Heart left ventricle (tissue), 16 donors: ENCODE results near the gene MYO5A. TPM values are rescaled to one million over a fixed set of nuclear protein-coding genes. Genes with fewer than 3 reads are reported as not detected.

Experiments
- ATAC-seq, 4 donors: fragments of 200-7000 bp; cut with Tn5 transposase; one replicate each; pipeline ENCODE4 v1.9.1; 2020 to 2022; ENCODE audit warnings: moderate library complexity in 4 of 4, mild to moderate bottlenecking in 3 of 4, moderate number of reproducible peaks in 1 of 4
- DNase-seq, 5 donors: peaks; one replicate each; pipeline ENCODE4 v3.0.0-alpha.2; 2020
- H3K27ac ChIP-seq, 12 donors: fragments of 200-600 bp; sonication (generic) in 4 of 12; one replicate each; pipeline versions ENCODE4 v1.5.0 to v1.8.0; 2016 to 2022; ENCODE audit warnings: mild to moderate bottlenecking in 2 of 12
- H3K27me3 ChIP-seq, 9 donors: fragments of 200-600 bp; sonication (generic) in 2 of 9; one replicate each; pipeline versions ENCODE4 v1.5.1 to v1.8.0; 2016 to 2022; ENCODE audit warnings: mild to moderate bottlenecking in 3 of 9
- H3K36me3 ChIP-seq, 9 donors: fragments of 200-600 bp; sonication (generic) in 2 of 9; one replicate each; pipeline versions ENCODE4 v1.5.0 to v1.8.0; 2018 to 2022; ENCODE audit warnings: mild to moderate bottlenecking in 2 of 9
- H3K4me1 ChIP-seq, 12 donors: fragments of 200-600 bp; sonication (generic) in 4 of 12; one replicate each; pipeline versions ENCODE4 v1.5.0 to v1.8.0; 2016 to 2022; ENCODE audit warnings: mild to moderate bottlenecking in 3 of 12
- H3K4me3 ChIP-seq, 12 donors: fragments of 200-600 bp; sonication (generic) in 4 of 12; one replicate each; pipeline versions ENCODE4 v1.5.0 to v1.8.0; 2017 to 2022; ENCODE audit warnings: mild to moderate bottlenecking in 9 of 12, moderate library complexity in 4 of 12
- H3K9me3 ChIP-seq, 12 donors: fragments of 200-600 bp; sonication (generic) in 4 of 12; one replicate each; pipeline versions ENCODE4 v1.5.0 to v1.8.0; 2016 to 2022; ENCODE audit warnings: mild to moderate bottlenecking in 1 of 12
- CTCF ChIP-seq, 12 donors: fragments of 200-600 bp; sonication (generic) in 4 of 12; IDR thresholded peaks; one replicate each; pipeline versions ENCODE4 v1.5.0 to v1.8.0; 2018 to 2022; ENCODE audit warnings: antibody characterized with exemption in 12 of 12, mild to moderate bottlenecking in 5 of 12
- POLR2A ChIP-seq, 2 donors: fragments of 450-650 bp; IDR thresholded peaks; one replicate each; pipeline ENCODE4 v1.6.1; 2017; ENCODE audit warnings: antibody characterized with exemption in 2 of 2, mild to moderate bottlenecking in 2 of 2, moderate library complexity in 2 of 2
- WGBS, 4 donors: extraction: QIAGEN DNeasy Blood & Tissue Kit in 2 of 4; methylation state at CpG; one replicate each; pipeline versions ENCODE4 v1.1.5 to v1.1.7; 2013 to 2018; 5-methylcytosine and 5-hydroxymethylcytosine counted together
- intact Hi-C, 10 donors: fragments of 100-400 bp; cut with DNase I; formaldehyde crosslinking; loops; one replicate each; pipeline versions ENCODE4 v1.11.1 to v1.14.2; 2022
- polyA plus RNA-seq, 2 donors: library from polyadenylated mRNA; stranded (reverse); fragments of 200-250 nt; gene quantifications; one replicate each; pipeline ENCODE4 v1.2.3, GENCODE V29; 2013
- total RNA-seq, 9 donors: library from RNA; depleted of rRNA in 2 of 9; stranded (reverse); fragments of >200 nt in 2 of 9; fragmentation: NEBNext Ultra II Directional in 3 of 9; extraction: Animal tissue kit (Norgen Biotek cat#: 25700) in 3 of 9; gene quantifications; one replicate each; pipeline versions ENCODE4 v1.1.0 to v1.2.4, GENCODE V29; 2016 to 2023
- donor health status: ischemic (EF 13 %, LVEDD 7.1; RV severe dilation, severe dysfunction).
- donor health status: healthy with polysubstance abuse.
- donor health status: DM: no; HTN: yes; CAD: no.
- donor health status: DM: no; HTN: no; CAD: no.
- donor health status: ischemic (EF 25% LVEDD 6.9; RV normal size, moderate dysfunction).
- donor health status: ischemic (EF 25% LVEDD 5.7; RV mildly dilated, moderate dysfunction).
- donor health status: healthy.
- donor health status: DM: yes; HTN: yes; CAD: no.
- donor health status: ischemic (EF 35%, LVEDD 5.7; RV mildly dilated, moderate dysfunction).
- donor health status: nonischemic (EF 11% LVEDD 7.7; RV severe dilation, severe dysfunction).
- donor health status: DM: yes; HTN: yes; CAD: no.
- donor health status: PGD.
- donor health status: ischemic (EF 29% LVEDD 5.4; RV normal size, mild dysfunction).
- donor health status: nonischemic (EF 23%, LVEDD 6.1; RV moderate dilation, normal function).

MYO5A gene
- total and polyA plus RNA-seq, 11 donors: 3.2 to 29.6 (median 6.9) TPM

GRCh38 chr15:52466716-52467115 is 62.0 kb downstream of the MYO5A start:
- WGBS, 4 donors: 89 to 97% (median 95%) methylated on average over 2 of the region's 2 CpGs
- no peaks in the 10 kb centered on the region for H3K27me3 ChIP-seq
- H3K27ac ChIP-seq: no peak overlapping the region
- no peaks in the 10 kb centered on the region for H3K36me3 ChIP-seq
- no peak overlapping the region for H3K4me3 ChIP-seq
- no peak for DNase-seq
- H3K9me3 ChIP-seq: peaks cover 0 to 19% (median 0%) of the 10 kb centered on the region in 12 donors
- TF ChIP-seq CTCF (IDR thresholded peaks at IDR 0.05): no peak
- TF ChIP-seq POLR2A (IDR thresholded peaks at IDR 0.05): no peak
- intact Hi-C loops: loop anchor here in 2 of 10 donors (10.0 kb wide), 1 partner anchor 132 kb away; no protein-coding TSS in a partner anchor
- H3K4me1 ChIP-seq: peaks cover 0 to 42% (median 8%) of the 10 kb centered on the region in 12 donors
- no peak for ATAC-seq

- no peaks in the 10 kb centered on the region for H3K36me3 ChIP-seq
- H3K4me1 ChIP-seq: peaks cover 0 to 42% (median 8%) of the 10 kb centered on the region in 12 donors
- H3K27ac ChIP-seq: peak overlapping the region in 1 of 12 donors; percentile 12
- DNase-seq (peak; percentile 38 to 66 (median 48)), ATAC-seq (peak; percentile 18 to 89 (median 79))
- H3K27me3 ChIP-seq: no peaks in the 10 kb centered on the region
- TF ChIP-seq POLR2A (IDR thresholded peaks at IDR 0.05): no peak
- no peak for TF ChIP-seq CTCF (IDR thresholded peaks at IDR 0.05)
- no peak overlapping the region for H3K4me3 ChIP-seq
- peaks cover 0 to 19% (median 0%) of the 10 kb centered on the region in 12 donors for H3K9me3 ChIP-seq
- 67 to 80% (median 75%) methylated on average over 1 to 2 of the region's 2 CpGs for WGBS, 4 donors
- intact Hi-C loops: loop anchor here in 2 of 10 donors (10.0 kb wide), 1 partner anchor 131 kb away; no protein-coding TSS in a partner anchor
Observed at GRCh38 chr15:52466134-52466701, 62.5 kb downstream of the MYO5A start.

- no peaks in the 10 kb centered on the region for H3K27me3 ChIP-seq
- no peaks in the 10 kb centered on the region for H3K36me3 ChIP-seq
- DNase-seq (no peak), ATAC-seq (peak in 2 of 4 donors; percentile 28 to 35)
- peaks cover 0 to 42% (median 8%) of the 10 kb centered on the region in 12 donors for H3K4me1 ChIP-seq
- peaks cover 0 to 19% (median 0%) of the 10 kb centered on the region in 12 donors for H3K9me3 ChIP-seq
- no peak for TF ChIP-seq POLR2A (IDR thresholded peaks at IDR 0.05)
- no peak for TF ChIP-seq CTCF (IDR thresholded peaks at IDR 0.05)
- intact Hi-C loops: loop anchor here in 2 of 10 donors (10.0 kb wide), 1 partner anchor 130 kb away; no protein-coding TSS in a partner anchor
- no peak overlapping the region for H3K4me3 ChIP-seq
- H3K27ac ChIP-seq: peak overlapping the region in 1 of 12 donors; percentile 53
- 67 to 83% (median 73%) methylated on average over 3 of the region's 3 CpGs for WGBS, 4 donors
Observed at GRCh38 chr15:52464478-52464877, 64.2 kb downstream of the MYO5A start.

- WGBS, 4 donors: 86 to 96% (median 92%) methylated on average over 3 of the region's 3 CpGs
- Histone ChIP-seq H3K27ac (peak overlapping the region in 1 of 12 donors; percentile 53), H3K4me1 (peaks cover 0 to 42% (median 8%) of the 10 kb centered on the region in 12 donors), H3K9me3 (peaks cover 0 to 19% (median 0%) of the 10 kb centered on the region in 12 donors), H3K36me3 (no peaks in the 10 kb centered on the region), H3K27me3 (no peaks in the 10 kb centered on the region), H3K4me3 (no peak overlapping the region)
- no peak for TF ChIP-seq POLR2A (IDR thresholded peaks at IDR 0.05)
- TF ChIP-seq CTCF (IDR thresholded peaks at IDR 0.05): no peak
- intact Hi-C loops: loop anchor here in 2 of 10 donors (10.0 kb wide), 1 partner anchor 129 kb away; no protein-coding TSS in a partner anchor
- ATAC-seq (no peak), DNase-seq (no peak)
Observed at GRCh38 chr15:52464040-52464439, 64.6 kb downstream of the MYO5A start.
